ENCODE results near the gene RPS27A. TPM values are rescaled to one million over a fixed set of nuclear protein-coding genes. Genes with fewer than 3 reads are reported as not detected.
A peak's percentile ranks its signal among the peaks of the same experiment; 100 is the strongest.

Gene RPS27A
- total and polyA plus RNA-seq, 9 of the 15 experiments (the other 6 are each of a cell fraction or from before 2014, with no cell fraction given) = 1,383 to 3,282 (median 2,242) TPM

DNA sequence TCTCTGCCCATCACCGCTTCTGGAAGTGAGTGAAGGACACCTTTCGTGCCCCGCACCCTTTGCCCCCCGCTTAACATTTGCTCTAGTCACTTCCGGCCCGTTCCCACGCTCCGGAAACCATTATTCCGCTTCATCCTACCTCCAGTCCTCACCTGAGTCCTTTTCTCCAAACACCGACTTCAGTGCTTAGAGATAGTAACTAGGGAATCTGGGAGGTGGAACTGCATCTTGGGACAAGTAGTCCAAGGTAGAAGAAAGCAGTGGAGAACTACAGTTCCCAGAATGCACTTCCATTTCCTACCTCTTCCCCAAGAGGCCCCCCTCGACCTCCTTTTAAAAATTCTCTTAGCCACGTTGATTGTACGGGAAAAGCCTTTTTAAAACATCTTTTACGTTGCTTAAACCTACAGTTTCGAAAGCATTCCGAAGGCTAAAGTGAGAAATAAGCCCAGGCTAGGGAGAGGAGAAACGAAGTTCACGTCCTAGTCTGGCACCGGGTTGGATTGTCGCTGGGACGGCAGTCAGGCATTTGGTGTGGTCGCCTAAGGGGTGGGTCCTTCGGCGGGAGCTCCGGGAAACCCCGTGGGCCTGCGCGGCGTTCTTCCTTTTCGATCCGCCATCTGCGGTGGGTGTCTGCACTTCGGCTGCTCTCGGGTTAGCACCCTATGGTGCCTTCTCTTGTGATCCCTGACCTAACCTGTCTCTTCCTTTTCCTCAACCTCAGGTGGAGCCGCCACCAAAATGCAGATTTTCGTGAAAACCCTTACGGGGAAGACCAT lies at the start of gene RPS27A, which contains the start of gene CLHC1 (continued):
- TF ChIP-seq NFXL1 (CRISPR knock-in tag; IDR thresholded peaks at IDR 0.05) (no peak), NFYB (IDR thresholded peaks at IDR 0.05; ENCODE audit: extremely low read depth, insufficient read length) (no peak), TRIM25 (IDR thresholded peaks at IDR 0.05; ENCODE audit: borderline replicate concordance) (no peak), PPARD (CRISPR knock-in tag; IDR thresholded peaks at IDR 0.05) (no peak), TGIF2 (CRISPR knock-in tag; IDR thresholded peaks at IDR 0.05) (no peak; the same call in 1 of the 2 replicates), NFRKB (IDR thresholded peaks at IDR 0.05; ENCODE audit: low read depth) (no peak; the same call in 1 of the 2 replicates), KHSRP (IDR thresholded peaks at IDR 0.05) (no peak), HMG20A (CRISPR knock-in tag; conservative IDR thresholded peaks at IDR 0.05) (no peak), PHF20 (IDR thresholded peaks at IDR 0.05; ENCODE audit: partially characterized antibody) (peak; percentile 49), RFX7 (CRISPR knock-in tag; IDR thresholded peaks at IDR 0.05) (no peak), POLR2AphosphoS2 (IDR thresholded peaks at IDR 0.05; ENCODE audit: low read length) (no peak), ERF (CRISPR knock-in tag; IDR thresholded peaks at IDR 0.05) (no peak), POLR3A (IDR thresholded peaks at IDR 0.05; ENCODE audit: borderline replicate concordance, extremely low read depth, insufficient read depth, insufficient read length) (no peak), PHF8 (IDR thresholded peaks at IDR 0.05; ENCODE audit: borderline replicate concordance, low read length) (peak; percentile 84), NR1H2 (CRISPR knock-in tag; IDR thresholded peaks at IDR 0.05) (0 out of 2 replicates have a peak, but pooled peaks have one; percentile 96), MIER1 (IDR thresholded peaks at IDR 0.05; ENCODE audit: low read depth) (no peak)
- TF ChIP-seq, protein P1, sequence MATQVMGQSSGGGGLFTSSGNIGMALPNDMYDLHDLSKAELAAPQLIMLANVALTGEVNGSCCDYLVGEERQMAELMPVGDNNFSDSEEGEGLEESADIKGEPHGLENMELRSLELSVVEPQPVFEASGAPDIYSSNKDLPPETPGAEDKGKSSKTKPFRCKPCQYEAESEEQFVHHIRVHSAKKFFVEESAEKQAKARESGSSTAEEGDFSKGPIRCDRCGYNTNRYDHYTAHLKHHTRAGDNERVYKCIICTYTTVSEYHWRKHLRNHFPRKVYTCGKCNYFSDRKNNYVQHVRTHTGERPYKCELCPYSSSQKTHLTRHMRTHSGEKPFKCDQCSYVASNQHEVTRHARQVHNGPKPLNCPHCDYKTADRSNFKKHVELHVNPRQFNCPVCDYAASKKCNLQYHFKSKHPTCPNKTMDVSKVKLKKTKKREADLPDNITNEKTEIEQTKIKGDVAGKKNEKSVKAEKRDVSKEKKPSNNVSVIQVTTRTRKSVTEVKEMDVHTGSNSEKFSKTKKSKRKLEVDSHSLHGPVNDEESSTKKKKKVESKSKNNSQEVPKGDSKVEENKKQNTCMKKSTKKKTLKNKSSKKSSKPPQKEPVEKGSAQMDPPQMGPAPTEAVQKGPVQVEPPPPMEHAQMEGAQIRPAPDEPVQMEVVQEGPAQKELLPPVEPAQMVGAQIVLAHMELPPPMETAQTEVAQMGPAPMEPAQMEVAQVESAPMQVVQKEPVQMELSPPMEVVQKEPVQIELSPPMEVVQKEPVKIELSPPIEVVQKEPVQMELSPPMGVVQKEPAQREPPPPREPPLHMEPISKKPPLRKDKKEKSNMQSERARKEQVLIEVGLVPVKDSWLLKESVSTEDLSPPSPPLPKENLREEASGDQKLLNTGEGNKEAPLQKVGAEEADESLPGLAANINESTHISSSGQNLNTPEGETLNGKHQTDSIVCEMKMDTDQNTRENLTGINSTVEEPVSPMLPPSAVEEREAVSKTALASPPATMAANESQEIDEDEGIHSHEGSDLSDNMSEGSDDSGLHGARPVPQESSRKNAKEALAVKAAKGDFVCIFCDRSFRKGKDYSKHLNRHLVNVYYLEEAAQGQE (IDR thresholded peaks at IDR 0.05; ENCODE audit: borderline replicate concordance) = no peak
- TF ChIP-seq, protein P1 (CRISPR knock-in tag; IDR thresholded peaks at IDR 0.05; ENCODE audit: low read depth) = 0 out of 2 replicates have a peak, but pooled peaks have one; percentile 13
- TF ChIP-seq, protein P2, sequence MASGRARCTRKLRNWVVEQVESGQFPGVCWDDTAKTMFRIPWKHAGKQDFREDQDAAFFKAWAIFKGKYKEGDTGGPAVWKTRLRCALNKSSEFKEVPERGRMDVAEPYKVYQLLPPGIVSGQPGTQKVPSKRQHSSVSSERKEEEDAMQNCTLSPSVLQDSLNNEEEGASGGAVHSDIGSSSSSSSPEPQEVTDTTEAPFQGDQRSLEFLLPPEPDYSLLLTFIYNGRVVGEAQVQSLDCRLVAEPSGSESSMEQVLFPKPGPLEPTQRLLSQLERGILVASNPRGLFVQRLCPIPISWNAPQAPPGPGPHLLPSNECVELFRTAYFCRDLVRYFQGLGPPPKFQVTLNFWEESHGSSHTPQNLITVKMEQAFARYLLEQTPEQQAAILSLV (tag; IDR thresholded peaks at IDR 0.05) = no peak
